CD14-positive monocyte (primary cell): Measurements from ENCODE around the gene PCTP. TPM values are rescaled to one million over a fixed set of nuclear protein-coding genes. Genes with fewer than 3 reads are reported as not detected.

ENCODE experiments used
- DNase-seq, 3 donors: peaks; one replicate each; pipeline ENCODE4 v3.0.0-alpha.2; 2011 to 2022
- H2AFZ ChIP-seq: 2 replicates; pipeline ENCODE4 v1.6.0; 2012; ENCODE audit warnings: mild to moderate bottlenecking, low read depth, low read length, inconsistent platforms; ENCODE audit not compliant: insufficient read depth, poor library complexity, severe bottlenecking
- H3K27ac ChIP-seq, 2 donors: 1 replicate in 1 of 2; 2 replicates in 1 of 2; pipeline ENCODE4 v1.5.1; 2012 to 2013; ENCODE audit warnings: low read length in 2 of 2, control low read depth in 1 of 2, inconsistent platforms in 1 of 2, low read depth in 1 of 2, mild to moderate bottlenecking in 1 of 2
- H3K27me3 ChIP-seq, 2 donors: one replicate each; pipeline versions ENCODE4 v1.6.0 to v1.6.1; 2011 to 2013; ENCODE audit warnings: low read length in 2 of 2; ENCODE audit not compliant: control insufficient read depth in 2 of 2, insufficient read depth in 2 of 2
- H3K36me3 ChIP-seq, 2 donors: replicated peaks in 1 of 2; 1 replicate in 1 of 2; 2 replicates in 1 of 2; pipeline versions ENCODE4 v1.5.1 to v1.6.1; 2012 to 2013; ENCODE audit warnings: low read length in 2 of 2, control low read depth in 1 of 2, inconsistent platforms in 1 of 2, mild to moderate bottlenecking in 1 of 2; ENCODE audit not compliant: insufficient read depth in 2 of 2, control insufficient read depth in 1 of 2
- H3K4me1 ChIP-seq, 2 donors: 1 replicate in 1 of 2; 2 replicates in 1 of 2; pipeline versions ENCODE4 v1.5.1 to v1.6.1; 2012 to 2013; ENCODE audit warnings: low read length in 2 of 2, control low read depth in 1 of 2, inconsistent platforms in 1 of 2, mild to moderate bottlenecking in 1 of 2, moderate library complexity in 1 of 2; ENCODE audit not compliant: insufficient read depth in 2 of 2, control insufficient read depth in 1 of 2
- H3K4me2 ChIP-seq: replicated peaks from 2 replicates; pipeline ENCODE3; 2012; ENCODE audit warnings: low read length, moderate library complexity, mild to moderate bottlenecking; ENCODE audit not compliant: poor library complexity, severe bottlenecking; ENCODE audit errors: extremely low read depth
- H3K4me3 ChIP-seq, 3 experiments: fragments of 200-600 bp in 1 of 3; sonication (generic) in 1 of 3; replicated peaks in 1 of 3; 1 replicate in 2 of 3; 2 replicates in 1 of 3; pipeline ENCODE4 v1.5.1; 2011 to 2013; ENCODE audit warnings: low read length in 3 of 3, mild to moderate bottlenecking in 3 of 3, control low read depth in 2 of 3, low read depth in 2 of 3, inconsistent platforms in 1 of 3, moderate library complexity in 1 of 3
- H3K79me2 ChIP-seq: 2 replicates; pipeline ENCODE4 v1.6.0; 2012; ENCODE audit warnings: mild to moderate bottlenecking, control low read depth, inconsistent platforms, low read length, moderate library complexity; ENCODE audit not compliant: insufficient read depth
- H3K9ac ChIP-seq: 2 replicates; pipeline ENCODE4 v1.6.0; 2017; ENCODE audit warnings: low read length, mild to moderate bottlenecking; ENCODE audit not compliant: insufficient read depth, poor library complexity, severe bottlenecking
- H3K9me3 ChIP-seq, 2 donors: replicated peaks in 1 of 2; 1 replicate in 1 of 2; 2 replicates in 1 of 2; pipeline versions ENCODE4 v1.5.1 to v1.6.1; 2012 to 2013; ENCODE audit warnings: low read length in 2 of 2, control low read depth in 1 of 2; ENCODE audit not compliant: control insufficient read depth in 1 of 2, insufficient read depth in 1 of 2
- H4K20me1 ChIP-seq: 2 replicates; pipeline ENCODE4 v1.6.0; 2012; ENCODE audit warnings: mild to moderate bottlenecking, low read length, control low read depth, moderate library complexity; ENCODE audit not compliant: insufficient read depth
- H3K27ac Mint-ChIP-seq, 7 donors: one replicate each; pipeline ENCODE4 v1.8.0; 2020; ENCODE audit warnings: mild to moderate bottlenecking in 7 of 7, mixed read lengths in 7 of 7, moderate library complexity in 6 of 7, inconsistent platforms in 2 of 7
- H3K27me3 Mint-ChIP-seq, 3 donors: one replicate each; pipeline ENCODE4 v1.8.0; 2021 to 2022; ENCODE audit warnings: low read depth in 3 of 3, mild to moderate bottlenecking in 3 of 3, mixed read lengths in 3 of 3, moderate library complexity in 3 of 3, inconsistent platforms in 1 of 3
- H3K36me3 Mint-ChIP-seq, 2 donors: one replicate each; pipeline ENCODE4 v1.8.0; 2020; ENCODE audit warnings: mixed read lengths in 2 of 2, inconsistent platforms in 1 of 2, mild to moderate bottlenecking in 1 of 2
- H3K4me1 Mint-ChIP-seq: one replicate; pipeline ENCODE4 v1.8.0; 2020; ENCODE audit warnings: mild to moderate bottlenecking, mixed read lengths
- H3K4me3 Mint-ChIP-seq, 2 donors: one replicate each; pipeline ENCODE4 v1.8.0; 2020; ENCODE audit warnings: mild to moderate bottlenecking in 2 of 2, mixed read lengths in 2 of 2, moderate library complexity in 1 of 2
- H3K9me3 Mint-ChIP-seq, 7 donors: one replicate each; pipeline ENCODE4 v1.8.0; 2020 to 2022; ENCODE audit warnings: mixed read lengths in 7 of 7, mild to moderate bottlenecking in 6 of 7, moderate library complexity in 6 of 7, inconsistent platforms in 2 of 7
- WGBS: methylation state at CpG from one replicate; pipeline ENCODE4 v1.1.5; 2013; ENCODE audit warnings: missing lambda C conversion rate; ENCODE audit not compliant: insufficient coverage; 5-methylcytosine and 5-hydroxymethylcytosine counted together
- intact Hi-C, 2 donors: fragments of 100-400 bp; cut with micrococcal nuclease; formaldehyde crosslinking; loops; one replicate each; pipeline versions ENCODE4 v1.15.0 to v1.15.1; 2023
- polyA plus RNA-seq, 3 donors: library from polyadenylated mRNA; depleted of rRNA in 1 of 3; unstranded in 2 of 3; stranded (reverse) in 1 of 3; fragments of 300-500 nt in 2 of 3; fragments of >200 nt in 1 of 3; fragmentation: Illumina TruSeq in 2 of 3; gene quantifications; 1 replicate in 2 of 3; 2 replicates in 1 of 3; pipeline ENCODE4 v1.2.3, GENCODE V29; 2012 to 2021
- TF ChIP-seq, protein P1 (sequence below): fragments of 200-600 bp; IDR thresholded peaks from one replicate; pipeline ENCODE4 v1.8.0; 2022; ENCODE audit warnings: antibody characterized with exemption, mild to moderate bottlenecking

PCTP gene
- polyA plus RNA-seq, 3 donors, result 16.5 to 54.2 (median 35.4) TPM

DNA sequence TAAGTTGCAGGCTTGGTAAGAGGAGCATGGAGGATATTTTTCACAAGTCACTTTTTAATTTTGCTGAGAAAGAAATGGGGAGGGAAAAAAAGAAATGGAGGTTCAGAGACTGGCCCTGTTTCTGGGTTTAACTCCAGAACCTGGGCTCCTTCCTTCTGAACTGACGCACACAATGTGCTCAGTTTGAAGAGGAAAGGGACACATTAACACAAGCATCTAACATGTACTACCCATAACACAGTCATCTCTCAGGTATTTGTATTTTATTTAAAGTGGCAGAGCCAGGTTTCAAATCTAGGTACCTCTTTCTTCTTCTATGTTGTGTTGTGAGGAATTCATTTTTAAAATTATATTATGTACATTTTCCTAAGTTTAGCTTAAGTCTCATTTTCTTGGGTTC, 22.9 kb upstream of the PCTP start:
- no CpG with 5 or more reads among the region's 1 CpG for WGBS
- H3K79me2 ChIP-seq, result no peaks in the 10 kb centered on the region
- Mint-ChIP-seq H3K9me3 (no peaks in the 10 kb centered on the region), H3K27me3 (peaks cover 4 to 12% (median 10%) of the 10 kb centered on the region in 3 donors), H3K4me3 (no peak overlapping the region), H3K4me1 (peaks cover 13% of the 10 kb centered on the region), H3K36me3 (no peaks in the 10 kb centered on the region), H3K27ac (peak overlapping the region in 1 of 7 donors; percentile 60)
- H3K9me3 ChIP-seq, result no peaks in the 10 kb centered on the region
- no peaks in the 10 kb centered on the region for H3K4me1 ChIP-seq
- intact Hi-C loops, result no loop called here
- H3K27me3 ChIP-seq, result peaks cover 6 to 12% of the 10 kb centered on the region in 2 donors
- no peak overlapping the region for H3K4me2 ChIP-seq
- no peak overlapping the region for H2AFZ ChIP-seq
- no peaks in the 10 kb centered on the region for H3K36me3 ChIP-seq
- no peak for DNase-seq
- no peak overlapping the region for H3K9ac ChIP-seq
- H3K4me3 ChIP-seq, result no peak overlapping the region
- TF ChIP-seq, protein P1, sequence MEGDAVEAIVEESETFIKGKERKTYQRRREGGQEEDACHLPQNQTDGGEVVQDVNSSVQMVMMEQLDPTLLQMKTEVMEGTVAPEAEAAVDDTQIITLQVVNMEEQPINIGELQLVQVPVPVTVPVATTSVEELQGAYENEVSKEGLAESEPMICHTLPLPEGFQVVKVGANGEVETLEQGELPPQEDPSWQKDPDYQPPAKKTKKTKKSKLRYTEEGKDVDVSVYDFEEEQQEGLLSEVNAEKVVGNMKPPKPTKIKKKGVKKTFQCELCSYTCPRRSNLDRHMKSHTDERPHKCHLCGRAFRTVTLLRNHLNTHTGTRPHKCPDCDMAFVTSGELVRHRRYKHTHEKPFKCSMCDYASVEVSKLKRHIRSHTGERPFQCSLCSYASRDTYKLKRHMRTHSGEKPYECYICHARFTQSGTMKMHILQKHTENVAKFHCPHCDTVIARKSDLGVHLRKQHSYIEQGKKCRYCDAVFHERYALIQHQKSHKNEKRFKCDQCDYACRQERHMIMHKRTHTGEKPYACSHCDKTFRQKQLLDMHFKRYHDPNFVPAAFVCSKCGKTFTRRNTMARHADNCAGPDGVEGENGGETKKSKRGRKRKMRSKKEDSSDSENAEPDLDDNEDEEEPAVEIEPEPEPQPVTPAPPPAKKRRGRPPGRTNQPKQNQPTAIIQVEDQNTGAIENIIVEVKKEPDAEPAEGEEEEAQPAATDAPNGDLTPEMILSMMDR, result no peak
- no peak overlapping the region for H3K27ac ChIP-seq
- H4K20me1 ChIP-seq, result no peaks in the 10 kb centered on the region

DNA sequence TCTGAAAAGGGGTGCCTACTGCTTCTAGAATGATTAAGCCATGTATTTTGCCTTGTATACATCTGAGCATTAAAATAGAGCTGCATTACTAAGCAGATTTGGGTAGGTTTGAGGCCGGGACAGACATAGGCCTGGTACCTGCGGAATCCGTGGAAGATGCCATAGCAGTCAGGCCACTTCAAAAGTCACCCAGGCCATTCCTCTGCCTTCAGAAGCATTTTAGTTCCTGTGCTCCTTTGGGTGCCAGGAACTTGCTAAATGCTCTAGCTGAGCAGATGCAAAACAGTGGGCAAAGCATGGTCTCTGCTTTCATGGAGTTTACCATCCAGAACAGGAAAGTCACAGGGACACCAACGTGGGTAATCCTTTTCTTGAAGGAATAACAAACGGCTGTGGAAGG, 22.5 kb upstream of the PCTP start:
- H3K27me3 ChIP-seq, result peaks cover 2 to 8% of the 10 kb centered on the region in 2 donors
- Mint-ChIP-seq H3K4me3 (no peak overlapping the region), H3K27me3 (peaks cover 3 to 9% (median 7%) of the 10 kb centered on the region in 3 donors), H3K36me3 (no peaks in the 10 kb centered on the region), H3K4me1 (peaks cover 12% of the 10 kb centered on the region), H3K9me3 (no peaks in the 10 kb centered on the region), H3K27ac (no peak overlapping the region)
- no peaks in the 10 kb centered on the region for H3K9me3 ChIP-seq
- no peak overlapping the region for H3K4me3 ChIP-seq
- H3K36me3 ChIP-seq, result no peaks in the 10 kb centered on the region
- DNase-seq, result no peak
- TF ChIP-seq, protein P1, result no peak
- no peak overlapping the region for H2AFZ ChIP-seq
- H4K20me1 ChIP-seq, result no peaks in the 10 kb centered on the region
- no peak overlapping the region for H3K27ac ChIP-seq
- intact Hi-C loops, result no loop called here
- no peaks in the 10 kb centered on the region for H3K79me2 ChIP-seq
- WGBS, result 89% methylated on average over 4 of the region's 5 CpGs
- H3K9ac ChIP-seq, result no peak overlapping the region
- no peaks in the 10 kb centered on the region for H3K4me1 ChIP-seq
- no peak overlapping the region for H3K4me2 ChIP-seq
